Pancreas (tissue), 10 donors: ENCODE results near the gene SERPINB10. TPM values are rescaled to one million over a fixed set of nuclear protein-coding genes. Genes with fewer than 3 reads are reported as not detected.

Source experiments
- ATAC-seq, 4 donors: fragments of 200-7000 bp; cut with Tn5 transposase; one replicate each; pipeline versions ENCODE4 v1.8.0 to v1.9.1; 2020; ENCODE audit warnings: mild to moderate bottlenecking in 4 of 4, moderate library complexity in 4 of 4
- DNase-seq, 6 donors: peaks; one replicate each; pipeline ENCODE4 v3.0.0-alpha.2; 2020
- FAIRE-seq: peaks from 2 replicates; lab custom pipeline; 2012; peaks lifted over from hg19 to GRCh38; lab: Jason Lieb, UNC
- H3K27ac ChIP-seq, 4 donors: fragments of 200-600 bp; sonication (generic); 1 replicate in 3 of 4; 2 replicates in 1 of 4; pipeline versions ENCODE4 v1.5.0 to v1.8.0; 2020
- H3K27me3 ChIP-seq, 4 donors: fragments of 200-600 bp; one replicate each; pipeline ENCODE4 v1.8.0; 2021
- H3K36me3 ChIP-seq, 3 donors: fragments of 200-600 bp; sonication (generic) in 1 of 3; one replicate each; pipeline versions ENCODE4 v1.5.0 to v1.8.0; 2020 to 2021
- H3K4me1 ChIP-seq, 3 donors: fragments of 200-600 bp; one replicate each; pipeline ENCODE4 v1.8.0; 2021
- H3K4me3 ChIP-seq, 4 donors: fragments of 200-600 bp; sonication (generic) in 2 of 4; one replicate each; pipeline versions ENCODE4 v1.5.0 to v1.8.0; 2020 to 2021
- H3K9me3 ChIP-seq, 4 donors: fragments of 200-600 bp; one replicate each; pipeline ENCODE4 v1.8.0; 2021
- CTCF ChIP-seq, 4 donors: fragments of 200-600 bp; sonication (generic) in 3 of 4; IDR thresholded peaks; one replicate each; pipeline versions ENCODE4 v1.5.0 to v1.8.0; 2021; ENCODE audit warnings: antibody characterized with exemption in 4 of 4
- WGBS, 2 donors: extraction: QIAGEN DNeasy Blood & Tissue Kit; methylation state at CpG; one replicate each; pipeline ENCODE4 v1.1.7; 2013; 5-methylcytosine and 5-hydroxymethylcytosine counted together
- intact Hi-C, 3 donors: fragments of 100-400 bp; cut with DNase I; formaldehyde crosslinking; loops; one replicate each; pipeline versions ENCODE4 v1.11.1 to v1.14.2; 2022
- polyA plus RNA-seq, 2 donors: library from polyadenylated mRNA; stranded (reverse); fragments of 200-250 nt; gene quantifications; one replicate each; pipeline ENCODE4 v1.2.3, GENCODE V29; 2013
- total RNA-seq, 6 donors: library from RNA; stranded (reverse); fragmentation: NEBNext Ultra II Directional in 4 of 6; extraction: Animal tissue kit (Norgen Biotek cat#: 25700) in 4 of 6; gene quantifications; one replicate each; pipeline versions ENCODE4 v1.2.1 to v1.2.4, GENCODE V29; 2021 to 2023
- donor health status: healthy with polysubstance abuse.
- donor health status: DM: no; HTN: no; CAD: no; lungs with moderate emphysema.
- donor health status: DM: no; HTN: no; CAD: no.
- donor health status: control.
- donor health status: control.
- donor health status: Bipolar disorder and iron deficiency.
- donor health status: DM: yes; HTN: yes; CAD: no.
- donor health status: DM: no; HTN: no; CAD: no.
- donor health status: DM: no; HTN: no; CAD: no.
- donor health status: DM: yes; HTN: yes; CAD: no.

SERPINB10 gene
- total and polyA plus RNA-seq, 8 donors = not detected

- no peaks in the 10 kb centered on the region for H3K4me1 ChIP-seq
- no peak overlapping the region for H3K27ac ChIP-seq
- no peaks in the 10 kb centered on the region for H3K36me3 ChIP-seq
- no peaks in the 10 kb centered on the region for H3K9me3 ChIP-seq
- WGBS, 2 donors = 95 to 96% methylated on average over 2 of the region's 2 CpGs
- FAIRE-seq (no peak), ATAC-seq (no peak), DNase-seq (no peak)
- no peak overlapping the region for H3K4me3 ChIP-seq
- intact Hi-C loops = no loop called here
- TF ChIP-seq CTCF (IDR thresholded peaks at IDR 0.05) = no peak
- no peaks in the 10 kb centered on the region for H3K27me3 ChIP-seq
Observed at GRCh38 chr18:63905361-63905760, 2.4 kb upstream of the SERPINB10 start.

GRCh38 chr18:63906056-63906455 is 1.7 kb upstream of the SERPINB10 start:
- 90 to 92% methylated on average over 1 of the region's 1 CpG for WGBS, 2 donors
- TF ChIP-seq CTCF (IDR thresholded peaks at IDR 0.05) = no peak
- no peak for FAIRE-seq
- intact Hi-C loops = no loop called here
- Histone ChIP-seq H3K4me1 (no peaks in the 10 kb centered on the region), H3K27me3 (no peaks in the 10 kb centered on the region), H3K27ac (no peak overlapping the region), H3K36me3 (no peaks in the 10 kb centered on the region), H3K9me3 (no peaks in the 10 kb centered on the region), H3K4me3 (no peak overlapping the region)
- no peak for ATAC-seq
- DNase-seq = no peak

- Histone ChIP-seq H3K27me3 (no peaks in the 10 kb centered on the region), H3K9me3 (no peaks in the 10 kb centered on the region), H3K36me3 (no peaks in the 10 kb centered on the region), H3K27ac (no peak overlapping the region), H3K4me3 (no peak overlapping the region), H3K4me1 (no peaks in the 10 kb centered on the region)
- FAIRE-seq (no peak), DNase-seq (no peak), ATAC-seq (no peak)
- TF ChIP-seq CTCF (IDR thresholded peaks at IDR 0.05) = no peak
- intact Hi-C loops = no loop called here
- WGBS, 2 donors = 81 to 86% methylated on average over 1 of the region's 1 CpG
Observed at GRCh38 chr18:63908858-63909257, 1.1 kb downstream of the SERPINB10 start.

GRCh38 chr18:63909870-63910269 is 2.1 kb downstream of the SERPINB10 start:
- ATAC-seq = peak in 1 of 4 donors; percentile 29
- Histone ChIP-seq H3K4me1 (no peaks in the 10 kb centered on the region), H3K36me3 (no peaks in the 10 kb centered on the region), H3K4me3 (no peak overlapping the region), H3K27me3 (no peaks in the 10 kb centered on the region), H3K27ac (no peak overlapping the region), H3K9me3 (no peaks in the 10 kb centered on the region)
- intact Hi-C loops = no loop called here
- no peak for TF ChIP-seq CTCF (IDR thresholded peaks at IDR 0.05)
- DNase-seq = no peak
- WGBS, 2 donors = 50 to 65% methylated on average over 2 of the region's 2 CpGs
- no peak for FAIRE-seq

GRCh38 chr18:63917817-63918216 is 10.1 kb downstream of the SERPINB10 start:
- WGBS, 2 donors = 84 to 85% methylated on average over 5 of the region's 5 CpGs
- ATAC-seq = no peak
- intact Hi-C loops = no loop called here

More at GRCh38 chr18:63917817-63918216, 10.1 kb downstream of the SERPINB10 start:
- Histone ChIP-seq H3K4me3 (no peak overlapping the region), H3K36me3 (no peaks in the 10 kb centered on the region), H3K4me1 (no peaks in the 10 kb centered on the region), H3K27ac (no peak overlapping the region), H3K27me3 (no peaks in the 10 kb centered on the region), H3K9me3 (no peaks in the 10 kb centered on the region)
- TF ChIP-seq CTCF (IDR thresholded peaks at IDR 0.05) = no peak
- FAIRE-seq (no peak), DNase-seq (no peak)
